ENCODE measurements around the gene THRB. TPM values are rescaled to one million over a fixed set of nuclear protein-coding genes. Genes with fewer than 3 reads are reported as not detected.

The THRB gene
- total and polyA plus RNA-seq, 12 donors = 3.8 to 32.8 (median 26.0) TPM

- ATAC-seq (peak in 1 of 8 donors; percentile 34), DNase-seq (no peak)
- TF ChIP-seq, protein P1, sequence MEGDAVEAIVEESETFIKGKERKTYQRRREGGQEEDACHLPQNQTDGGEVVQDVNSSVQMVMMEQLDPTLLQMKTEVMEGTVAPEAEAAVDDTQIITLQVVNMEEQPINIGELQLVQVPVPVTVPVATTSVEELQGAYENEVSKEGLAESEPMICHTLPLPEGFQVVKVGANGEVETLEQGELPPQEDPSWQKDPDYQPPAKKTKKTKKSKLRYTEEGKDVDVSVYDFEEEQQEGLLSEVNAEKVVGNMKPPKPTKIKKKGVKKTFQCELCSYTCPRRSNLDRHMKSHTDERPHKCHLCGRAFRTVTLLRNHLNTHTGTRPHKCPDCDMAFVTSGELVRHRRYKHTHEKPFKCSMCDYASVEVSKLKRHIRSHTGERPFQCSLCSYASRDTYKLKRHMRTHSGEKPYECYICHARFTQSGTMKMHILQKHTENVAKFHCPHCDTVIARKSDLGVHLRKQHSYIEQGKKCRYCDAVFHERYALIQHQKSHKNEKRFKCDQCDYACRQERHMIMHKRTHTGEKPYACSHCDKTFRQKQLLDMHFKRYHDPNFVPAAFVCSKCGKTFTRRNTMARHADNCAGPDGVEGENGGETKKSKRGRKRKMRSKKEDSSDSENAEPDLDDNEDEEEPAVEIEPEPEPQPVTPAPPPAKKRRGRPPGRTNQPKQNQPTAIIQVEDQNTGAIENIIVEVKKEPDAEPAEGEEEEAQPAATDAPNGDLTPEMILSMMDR (IDR thresholded peaks at IDR 0.05) = no peak
- 26 to 29% methylated on average over 4 of the region's 4 CpGs for WGBS, 2 donors
- Histone ChIP-seq H3K4me1 (peaks cover 0 to 18% (median 14%) of the 10 kb centered on the region in 9 donors), H3K27ac (no peak overlapping the region), H3K27me3 (no peaks in the 10 kb centered on the region), H3K4me3 (no peak overlapping the region), H3K9me3 (no peaks in the 10 kb centered on the region), H3K36me3 (no peaks in the 10 kb centered on the region)
- intact Hi-C loops (cut with DNase I) = no loop called here
These were observed 188.7 kb downstream of the THRB start for GRCh38 chr3:24305795-24306467.

DNA sequence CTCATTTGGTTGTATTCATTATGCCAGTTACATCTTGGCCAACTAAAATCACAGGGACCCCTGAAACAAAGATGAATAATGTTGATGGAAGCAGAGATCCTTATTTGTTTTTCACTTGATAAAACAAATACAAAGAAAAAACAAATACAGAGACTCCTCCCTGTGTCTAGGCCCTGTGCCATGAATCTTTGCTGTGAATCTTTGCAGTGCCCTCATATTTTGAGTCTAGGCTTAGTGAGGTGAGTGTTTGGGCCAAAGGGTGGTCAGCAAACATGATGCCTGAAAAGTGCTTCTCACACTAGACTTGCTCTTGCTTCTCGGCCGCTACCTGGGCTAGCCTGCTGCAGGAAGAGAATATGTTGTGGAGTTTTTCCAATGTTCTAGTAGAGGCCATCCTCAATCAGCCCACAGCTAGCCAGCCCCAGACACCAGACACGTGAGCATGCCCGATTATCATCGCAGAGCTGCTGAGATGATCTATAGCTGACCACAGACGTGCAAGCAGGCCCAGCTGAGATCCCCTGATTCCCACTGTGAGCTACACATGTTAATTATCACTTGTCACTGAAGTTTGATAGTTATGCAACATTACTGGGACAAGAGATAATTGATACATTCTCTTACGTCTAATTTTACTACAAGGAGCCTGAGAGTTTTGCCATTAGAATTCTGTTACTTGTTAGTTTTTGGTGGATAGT lies 191.4 kb downstream of the THRB start:
- 72 to 73% methylated on average over 7 of the region's 7 CpGs for WGBS, 2 donors

DNA sequence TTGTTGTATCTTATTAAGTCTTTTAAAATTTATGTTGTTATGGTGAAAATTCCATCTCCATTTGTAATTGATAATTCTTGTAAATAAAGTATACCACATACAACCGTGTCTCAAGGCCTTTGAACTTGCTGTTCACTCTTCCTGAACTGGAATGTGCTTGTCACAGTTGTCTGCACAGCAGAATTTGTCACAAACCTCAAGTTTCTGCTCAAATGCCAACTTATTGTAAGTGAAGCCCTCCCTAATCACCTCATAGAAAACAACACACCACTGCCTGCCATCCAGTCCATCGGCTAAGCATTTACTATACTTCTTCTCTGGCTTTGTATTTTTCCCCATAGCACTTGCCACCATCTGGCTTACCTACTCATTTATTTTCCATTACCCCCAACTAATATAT lies 192.3 kb downstream of the THRB start:
- H3K4me1 ChIP-seq = peaks cover 0 to 26% (median 15%) of the 10 kb centered on the region in 9 donors
- DNase-seq = no peak
- no peak overlapping the region for H3K27ac ChIP-seq
- 89% methylated on average over 2 of the region's 2 CpGs for WGBS, 2 donors
- no peaks in the 10 kb centered on the region for H3K27me3 ChIP-seq
- ATAC-seq = no peak
- intact Hi-C loops (cut with DNase I) = no loop called here
- no peaks in the 10 kb centered on the region for H3K9me3 ChIP-seq
- TF ChIP-seq, protein P1 (IDR thresholded peaks at IDR 0.05) = no peak
- no peaks in the 10 kb centered on the region for H3K36me3 ChIP-seq
- H3K4me3 ChIP-seq = no peak overlapping the region

More for the DNA sequence above, 191.4 kb downstream of the THRB start:
- intact Hi-C loops (cut with DNase I) = no loop called here
- no peak overlapping the region for H3K4me3 ChIP-seq
- no peaks in the 10 kb centered on the region for H3K27me3 ChIP-seq
- DNase-seq = no peak
- H3K36me3 ChIP-seq = no peaks in the 10 kb centered on the region
- H3K27ac ChIP-seq = no peak overlapping the region
- no peak for ATAC-seq
- H3K4me1 ChIP-seq = peaks cover 0 to 27% (median 18%) of the 10 kb centered on the region in 9 donors
- TF ChIP-seq, protein P1 (IDR thresholded peaks at IDR 0.05) = no peak
- H3K9me3 ChIP-seq = no peaks in the 10 kb centered on the region

DNA sequence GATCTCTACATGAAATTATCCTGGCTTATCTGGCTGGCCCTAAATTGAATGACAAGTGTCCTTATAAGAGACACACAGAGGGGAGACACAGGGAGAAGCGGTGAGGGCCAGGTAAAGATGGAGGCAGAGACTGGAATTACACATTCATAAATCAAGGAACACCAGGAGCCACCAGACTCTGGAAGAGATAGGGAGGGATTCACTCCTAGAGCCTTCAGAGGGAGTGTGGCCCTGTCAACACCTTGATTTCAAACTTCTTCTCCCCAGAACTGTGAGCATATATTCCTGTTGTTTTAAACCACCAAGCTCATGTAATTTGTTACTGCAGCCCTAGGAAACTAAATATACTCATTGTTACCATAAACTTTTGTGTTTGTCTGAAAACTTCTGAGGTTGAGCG lies 193.7 kb downstream of the THRB start:
- Histone ChIP-seq H3K27ac (no peak overlapping the region), H3K4me3 (no peak overlapping the region), H3K27me3 (no peaks in the 10 kb centered on the region), H3K36me3 (no peaks in the 10 kb centered on the region), H3K4me1 (peaks cover 0 to 18% (median 10%) of the 10 kb centered on the region in 9 donors), H3K9me3 (no peaks in the 10 kb centered on the region)
- ATAC-seq (no peak), DNase-seq (no peak)
- 96% methylated on average over 2 of the region's 2 CpGs for WGBS, 2 donors
- intact Hi-C loops (cut with DNase I) = no loop called here
- TF ChIP-seq, protein P1 (IDR thresholded peaks at IDR 0.05) = no peak
